Left ventricle myocardium inferior (tissue), 1 donor: ENCODE measurements around the gene TMX1. TPM values are rescaled to one million over a fixed set of nuclear protein-coding genes. Genes with fewer than 3 reads are reported as not detected.

Experiments used
- DNase-seq: peaks from one replicate; pipeline ENCODE4 v3.0.0-alpha.2; 2020
- H3K27ac ChIP-seq: fragments of 200-600 bp; replicated peaks from 2 replicates; pipeline ENCODE4 v1.8.0; 2021
- H3K27me3 ChIP-seq: fragments of 200-600 bp; 2 replicates; pipeline ENCODE4 v1.8.0; 2021; ENCODE audit warnings: low read depth
- H3K36me3 ChIP-seq: fragments of 200-600 bp; 2 replicates; pipeline ENCODE4 v1.8.0; 2021
- H3K4me1 ChIP-seq: fragments of 200-600 bp; 2 replicates; pipeline ENCODE4 v1.8.0; 2021
- H3K4me3 ChIP-seq: fragments of 200-600 bp; 2 replicates; pipeline ENCODE4 v1.8.0; 2021; ENCODE audit warnings: mild to moderate bottlenecking, moderate library complexity
- H3K9me3 ChIP-seq: fragments of 200-600 bp; replicated peaks from 2 replicates; pipeline ENCODE4 v1.8.0; 2021
- CTCF ChIP-seq: fragments of 200-600 bp; IDR thresholded peaks from 2 replicates; pipeline ENCODE4 v1.8.0; 2021; ENCODE audit warnings: antibody characterized with exemption, mild to moderate bottlenecking, borderline replicate concordance
- intact Hi-C: fragments of 100-400 bp; cut with micrococcal nuclease; formaldehyde crosslinking; loops from one replicate; pipeline ENCODE4 v1.11.0; 2022
- total RNA-seq: library from RNA; stranded (reverse); fragmentation: NEBNext Ultra II Directional; extraction: Animal tissue kit (Norgen Biotek cat#: 25700); gene quantifications from one replicate; pipeline ENCODE4 v1.2.1, GENCODE V29; 2021
- donor health status: DM: no; HTN: yes; CAD: no; lungs with severe emphysema.

Gene TMX1
- total RNA-seq, 1 donor from 2014 or later, result 8.6 TPM

- Histone ChIP-seq H3K27ac (no peak overlapping the region), H3K36me3 (no peaks in the 10 kb centered on the region), H3K9me3 (no peaks in the 10 kb centered on the region), H3K4me3 (no peak overlapping the region), H3K27me3 (no peaks in the 10 kb centered on the region), H3K4me1 (no peaks in the 10 kb centered on the region)
- TF ChIP-seq CTCF, result no peak
- DNase-seq, result no peak
- intact Hi-C loops, result loop anchor here (5.0 kb wide), 1 partner anchor 276 kb away; no protein-coding TSS in a partner anchor
Observed at GRCh38 chr14:51228391-51228790, 11.7 kb upstream of the TMX1 start.

DNA sequence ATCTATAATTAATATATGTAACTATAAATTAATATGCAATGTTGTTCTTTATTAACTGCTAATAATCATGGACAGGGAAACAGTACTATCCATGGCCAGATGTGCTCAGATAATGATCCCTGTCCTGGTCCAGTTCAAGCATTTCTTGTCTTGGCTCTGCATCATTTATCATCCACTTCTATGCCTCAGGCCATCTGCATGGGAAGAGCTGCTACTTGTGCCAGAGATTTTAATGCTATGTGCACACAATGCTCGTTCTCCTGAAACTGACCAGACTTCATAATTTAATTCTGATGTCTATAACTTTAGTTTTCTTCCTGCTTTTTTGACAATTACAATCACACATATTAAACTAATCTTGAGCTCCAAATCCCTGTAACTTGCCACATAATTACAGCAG is 11.2 kb upstream of the TMX1 start:
- H3K36me3 ChIP-seq, result no peaks in the 10 kb centered on the region
- H3K4me3 ChIP-seq, result no peak overlapping the region
- no peak for TF ChIP-seq CTCF
- no peak for DNase-seq
- H3K9me3 ChIP-seq, result no peaks in the 10 kb centered on the region
- no peaks in the 10 kb centered on the region for H3K4me1 ChIP-seq
- H3K27me3 ChIP-seq, result no peaks in the 10 kb centered on the region
- no peak overlapping the region for H3K27ac ChIP-seq
- intact Hi-C loops, result loop anchor here (5.0 kb wide), 1 partner anchor 277 kb away; no protein-coding TSS in a partner anchor

- intact Hi-C loops, result no loop called here
- no peak for TF ChIP-seq CTCF
- Histone ChIP-seq H3K4me1 (peaks cover 21% of the 10 kb centered on the region), H3K4me3 (no peak overlapping the region), H3K27ac (no peak overlapping the region), H3K36me3 (no peaks in the 10 kb centered on the region), H3K27me3 (no peaks in the 10 kb centered on the region), H3K9me3 (no peaks in the 10 kb centered on the region)
- no peak for DNase-seq
Observed at GRCh38 chr14:51236314-51236713, 3.7 kb upstream of the TMX1 start.

GRCh38 chr14:51240804-51241380 is 845 bp downstream of the TMX1 start:
- no peaks in the 10 kb centered on the region for H3K9me3 ChIP-seq
- intact Hi-C loops, result no loop called here

DNA sequence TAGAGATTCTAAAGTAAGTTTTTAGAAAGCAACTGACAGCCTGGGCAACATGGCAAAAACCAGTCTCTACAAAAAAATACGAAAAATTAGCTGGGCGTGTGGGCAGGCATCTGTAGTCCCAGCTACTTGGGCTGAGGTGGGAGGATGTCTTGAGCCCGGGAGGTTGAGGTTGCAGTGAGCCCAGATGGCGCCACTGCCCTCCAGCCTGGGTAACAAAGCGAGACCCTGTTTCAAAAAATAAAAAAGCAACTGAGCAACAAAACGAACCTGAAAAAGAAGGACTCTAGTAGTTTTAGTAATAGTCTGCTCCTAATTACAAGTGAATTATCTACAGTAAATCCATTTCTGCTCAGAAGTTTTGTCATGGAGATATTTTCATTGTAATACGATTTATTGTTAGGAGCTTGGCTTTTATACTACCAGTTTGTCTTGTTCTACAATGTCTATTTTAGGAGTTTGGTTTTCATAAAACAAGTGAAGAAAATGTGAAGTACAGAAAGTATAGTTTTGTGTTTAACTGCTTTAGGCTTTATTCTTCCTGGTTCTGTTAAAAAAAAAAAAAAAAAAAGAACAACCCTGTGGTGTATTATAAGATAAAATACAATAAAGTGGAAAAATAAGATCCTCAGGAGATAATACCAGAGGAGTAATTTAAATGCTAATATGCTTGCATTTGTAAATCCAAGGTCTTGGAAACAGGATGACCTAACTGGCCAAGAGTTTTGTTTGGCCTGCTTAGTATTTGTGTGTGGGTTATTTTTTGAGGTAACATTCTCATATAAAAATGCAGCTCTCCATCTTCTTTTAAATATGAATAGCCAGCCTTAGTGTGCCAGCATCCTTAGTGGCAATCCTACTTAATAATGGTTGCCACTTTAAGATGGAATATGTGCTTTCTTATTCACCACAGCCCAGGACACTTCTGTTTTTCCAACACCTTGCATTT is 2.8 kb downstream of the TMX1 start:
- intact Hi-C loops, result no loop called here
- no peaks in the 10 kb centered on the region for H3K9me3 ChIP-seq
- no peak for DNase-seq
- H3K36me3 ChIP-seq, result peaks cover 30% of the 10 kb centered on the region
- H3K4me1 ChIP-seq, result peaks cover 43% of the 10 kb centered on the region
- no peak overlapping the region for H3K4me3 ChIP-seq
- no peak for TF ChIP-seq CTCF
- no peaks in the 10 kb centered on the region for H3K27me3 ChIP-seq
- no peak overlapping the region for H3K27ac ChIP-seq

More at GRCh38 chr14:51240804-51241380, 845 bp downstream of the TMX1 start:
- no peak for DNase-seq
- TF ChIP-seq CTCF, result no peak
- Histone ChIP-seq H3K27ac (peak overlapping the region; percentile 86), H3K27me3 (no peaks in the 10 kb centered on the region), H3K4me1 (peaks cover 42% of the 10 kb centered on the region), H3K36me3 (peaks cover 15% of the 10 kb centered on the region), H3K4me3 (peak overlapping the region; percentile 81)
